ENCODE results near the gene SCN9A.

GRCh38 chr2:166249318-166249717, 126.4 kb downstream of the SCN9A start:
- no peak for TF ChIP-seq POLR2A (IDR thresholded peaks at IDR 0.05)
- TF ChIP-seq EP300 (IDR thresholded peaks at IDR 0.05) = no peak
- TF ChIP-seq CTCF (IDR thresholded peaks at IDR 0.05) = no peak
